Stimulated activated CD4-positive, alpha-beta T cell treated with anti-CD3 and anti-CD28 coated beads, Interleukin-4, amount 100 ng/mL, for 1 hour (primary cell): ENCODE data around the gene TBC1D2B.
"Not testable (repeated sequence)": the region's sequence is repeated elsewhere in the genome, so short reads cannot be mapped to it uniquely, and the experiment has no call there.

Experiments used
- DNase-seq: peaks from one replicate; pipeline ENCODE4 v3.0.0-alpha.2; 2020

Gene TBC1D2B

DNA sequence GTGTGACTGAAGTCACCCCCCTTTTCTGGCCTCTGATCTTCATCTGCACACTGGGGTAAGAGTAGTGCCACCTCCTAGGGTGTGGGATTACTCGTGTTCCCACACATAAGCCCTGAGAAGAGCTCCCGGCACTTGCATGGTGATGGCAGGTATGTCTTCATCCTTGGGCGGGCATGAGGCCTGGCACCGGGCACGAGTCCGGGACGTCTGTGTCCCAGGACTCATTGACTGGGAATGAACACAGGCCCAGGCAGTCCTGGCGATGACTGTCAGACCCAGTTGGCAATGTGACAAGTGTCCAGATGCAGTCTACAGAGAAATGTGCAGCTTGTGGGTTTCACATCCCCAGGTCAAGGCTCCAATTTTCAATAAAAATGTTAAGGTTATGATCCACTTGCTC, 78.9 kb downstream of the TBC1D2B start:
- DNase-seq, result no peak

GRCh38 chr15:77997761-77998554, 79.6 kb downstream of the TBC1D2B start:
- DNase-seq, result not testable (repeated sequence)

- not testable (repeated sequence) for DNase-seq
Observed at GRCh38 chr15:77997221-77997620, 80.3 kb downstream of the TBC1D2B start.

GRCh38 chr15:77996713-77997171, 80.8 kb downstream of the TBC1D2B start:
- not testable (repeated sequence) for DNase-seq

DNA sequence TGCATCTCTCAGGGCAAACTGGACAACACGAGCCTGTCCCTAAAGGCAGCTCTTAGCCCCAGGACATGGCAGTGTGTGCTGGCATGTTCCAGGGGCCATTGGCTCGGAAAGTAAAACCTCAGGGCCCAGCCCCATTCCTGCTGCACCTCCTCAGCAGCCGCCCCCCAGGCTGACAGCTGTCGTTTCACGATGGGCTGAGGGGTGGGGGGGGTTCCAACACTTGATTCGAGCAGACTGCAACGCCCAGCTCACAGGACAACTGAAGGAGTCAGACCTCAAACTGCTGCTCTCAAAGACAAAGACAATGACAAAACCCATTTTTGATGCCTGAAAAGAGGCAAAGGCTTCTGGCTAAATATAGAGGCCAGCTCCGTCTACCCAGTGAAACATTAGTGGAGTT, 81.3 kb downstream of the TBC1D2B start:
- not testable (repeated sequence) for DNase-seq

DNA sequence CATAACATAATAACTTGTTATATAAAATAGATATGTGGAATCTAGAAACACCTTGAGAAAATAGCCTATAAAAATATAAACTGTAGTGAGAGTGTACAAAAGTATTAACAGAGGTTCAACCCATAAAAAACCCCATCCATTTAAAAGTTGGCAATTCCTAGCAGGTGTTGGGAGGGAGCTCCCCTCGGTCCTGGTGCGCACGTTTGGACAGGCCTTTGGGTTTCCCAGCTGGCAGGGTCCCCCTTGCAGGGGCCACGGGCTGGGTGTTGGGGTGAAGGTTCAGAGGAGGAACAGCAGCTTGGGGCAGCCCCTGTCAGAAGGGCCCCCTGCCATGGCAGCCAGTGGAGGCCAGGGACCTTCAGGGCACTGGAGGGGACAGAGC, 82.0 kb downstream of the TBC1D2B start:
- not testable (repeated sequence) for DNase-seq

DNA sequence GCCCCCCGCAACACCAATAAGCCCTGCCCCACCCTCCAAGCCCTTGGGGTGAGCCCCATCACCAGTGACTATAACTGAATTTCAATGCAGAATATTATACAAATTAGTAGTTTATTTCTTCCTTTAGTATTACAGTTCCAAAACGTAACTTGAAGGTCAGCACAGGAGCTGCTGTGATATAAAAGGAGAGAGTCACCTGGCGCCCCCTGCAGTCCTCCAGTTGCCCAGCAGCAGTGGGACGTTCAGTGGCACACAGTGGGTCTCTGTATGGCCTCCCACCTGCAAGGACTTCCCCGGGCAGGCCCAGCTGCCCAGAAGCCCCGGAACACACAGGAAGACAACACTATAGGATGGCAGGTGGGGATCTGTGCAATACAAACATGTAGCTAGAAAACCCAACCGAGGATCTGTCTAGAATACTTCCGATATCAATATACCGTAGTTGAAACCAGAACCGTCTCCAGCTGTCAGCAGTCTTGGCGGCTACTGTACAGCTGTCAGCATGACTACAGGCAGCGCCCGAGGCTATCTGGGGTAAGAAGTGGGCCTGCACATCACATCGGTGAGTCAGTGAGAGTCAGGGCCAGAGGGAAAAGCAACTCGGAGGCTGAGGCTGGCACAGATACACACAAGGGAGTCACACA, 82.5 kb downstream of the TBC1D2B start:
- DNase-seq, result not testable (repeated sequence)

- not testable (repeated sequence) for DNase-seq
Observed at GRCh38 chr15:77993970-77994693, 83.4 kb downstream of the TBC1D2B start.

DNA sequence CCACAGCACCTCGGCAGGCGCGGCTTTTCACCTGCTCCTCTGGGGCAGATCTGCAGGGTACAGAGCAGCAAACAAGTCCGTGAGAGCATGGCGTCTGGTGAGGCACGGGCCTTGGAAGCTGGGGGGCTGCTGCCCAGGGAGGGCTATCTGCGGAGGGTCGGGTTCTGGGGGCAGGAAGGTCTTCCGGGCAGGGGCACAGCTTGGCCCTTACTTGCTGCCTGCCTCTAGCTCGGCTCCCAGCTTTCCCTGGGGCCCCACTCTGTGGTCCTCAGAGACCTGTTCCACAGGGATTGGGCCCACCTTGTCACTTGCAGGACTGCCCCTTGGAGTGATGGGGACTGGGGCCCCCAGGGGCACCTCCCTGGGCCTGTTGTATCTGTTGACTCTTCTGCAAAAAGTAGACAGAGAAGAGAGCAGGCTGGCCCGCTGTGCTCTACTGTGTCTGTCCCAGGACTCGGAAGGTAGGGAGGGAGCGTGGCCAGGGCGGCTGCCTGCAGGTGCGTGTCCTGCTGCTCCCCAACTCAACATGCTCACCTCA, 84.1 kb downstream of the TBC1D2B start:
- DNase-seq, result no peak

- DNase-seq, result no peak
Observed at GRCh38 chr15:77992356-77993222, 84.9 kb downstream of the TBC1D2B start.

- DNase-seq, result not testable (repeated sequence)
Observed at GRCh38 chr15:77991658-77992201, 85.8 kb downstream of the TBC1D2B start.

GRCh38 chr15:77991029-77991406, 86.5 kb downstream of the TBC1D2B start:
- no peak for DNase-seq

DNA sequence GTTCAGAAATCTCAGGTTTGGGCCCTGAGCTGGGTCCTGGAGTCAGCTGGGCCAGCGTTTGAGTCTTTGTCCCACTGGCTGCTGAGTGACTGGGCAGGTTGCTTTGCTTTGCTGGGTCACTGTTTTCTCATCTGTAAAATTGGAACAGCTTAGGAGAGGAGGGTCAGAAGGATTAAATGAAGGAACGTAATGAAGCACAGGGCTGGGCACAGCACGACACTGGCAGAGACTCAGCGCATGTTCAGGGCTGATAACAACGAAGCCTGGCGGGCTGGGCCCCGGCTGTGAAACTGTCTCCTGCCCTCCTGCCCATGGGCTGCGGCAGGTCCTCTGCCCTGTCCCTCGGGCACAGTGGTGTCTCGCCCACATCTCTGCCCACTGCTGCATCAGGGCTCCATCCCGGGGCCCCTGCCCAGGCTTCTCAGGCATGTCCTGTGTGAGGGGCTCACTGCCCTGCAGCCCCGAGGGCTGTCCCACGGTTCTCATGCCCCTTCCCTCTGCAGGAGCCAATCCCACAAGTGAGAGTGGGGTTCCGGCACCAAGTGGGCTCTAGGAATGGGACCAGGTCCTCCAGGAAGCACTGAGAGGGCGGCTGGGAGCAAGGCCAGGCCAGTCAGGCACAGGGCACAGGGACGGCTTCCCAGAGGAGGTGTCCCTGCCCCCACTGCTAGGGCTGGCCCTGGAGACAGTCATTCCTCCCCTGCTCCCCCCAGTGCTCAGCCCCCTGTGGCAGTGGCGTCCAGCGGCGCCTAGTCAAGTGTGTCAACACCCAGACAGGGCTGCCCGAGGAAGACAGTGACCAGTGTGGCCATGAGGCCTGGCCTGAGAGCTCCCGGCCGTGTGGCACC, 88.0 kb downstream of the TBC1D2B start:
- DNase-seq, result no peak

- no peak for DNase-seq
Observed at GRCh38 chr15:77988347-77989295, 88.9 kb downstream of the TBC1D2B start.

- DNase-seq, result not testable (repeated sequence)
Observed at GRCh38 chr15:77987765-77988136, 89.8 kb downstream of the TBC1D2B start.

GRCh38 chr15:77986891-77987764, 90.4 kb downstream of the TBC1D2B start:
- no peak for DNase-seq

DNA sequence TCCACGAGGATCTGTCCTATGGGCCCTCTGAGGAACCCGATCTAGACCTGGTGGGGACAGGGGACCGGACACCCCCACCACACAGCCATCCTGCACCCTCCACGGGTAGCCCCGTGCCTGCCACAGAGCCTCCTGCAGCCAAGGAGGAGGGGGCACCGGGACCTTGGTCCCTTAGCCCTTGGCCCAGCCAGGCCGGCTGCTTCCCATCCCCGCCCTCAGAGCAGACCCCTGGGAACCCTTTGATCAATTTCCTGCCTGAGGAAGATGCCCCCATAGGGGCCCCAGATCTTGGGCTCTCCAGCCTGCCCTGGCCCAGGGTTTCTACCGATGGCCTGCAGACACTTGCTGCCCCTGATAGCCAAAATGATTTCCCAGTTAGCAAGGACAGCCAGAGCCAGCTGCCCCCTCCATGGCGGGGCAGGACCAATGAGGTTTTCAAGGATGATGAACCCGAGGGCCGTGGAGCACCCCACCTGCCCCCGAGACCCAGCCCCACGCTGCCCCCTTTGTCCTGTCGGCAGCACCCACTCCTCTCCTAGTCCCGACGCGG, 91.5 kb downstream of the TBC1D2B start:
- DNase-seq, result no peak
